ENCODE results near the gene LRMDA. TPM values are rescaled to one million over a fixed set of nuclear protein-coding genes. Genes with fewer than 3 reads are reported as not detected.

LRMDA gene
- polyA plus RNA-seq, 3 donors, result 39.8 to 59.6 (median 56.4) TPM

- peak; percentile 34 to 57 (median 38) for DNase-seq
- H3K9me3 Mint-ChIP-seq, result peaks cover 0 to 3% (median 0%) of the 10 kb centered on the region in 7 donors
- intact Hi-C loops (cut with micrococcal nuclease), result no loop called here
Measured at GRCh38 chr10:76306856-76307255, 875.4 kb downstream of the LRMDA start.

GRCh38 chr10:76309070-76309469 is 877.6 kb downstream of the LRMDA start:
- H3K4me1 Mint-ChIP-seq, result peaks cover 45% of the 10 kb centered on the region

More at GRCh38 chr10:76306856-76307255, 875.4 kb downstream of the LRMDA start:
- Histone ChIP-seq H3K27ac (ENCODE audit: low read depth in 1 of 2, low read length in 2 of 2) (peak overlapping the region in 1 of 2 donors; percentile 60), H3K4me1 (ENCODE audit: control insufficient read depth in 1 of 2, insufficient read depth in 2 of 2, low read length in 2 of 2) (peaks cover 35 to 38% of the 10 kb centered on the region in 2 donors), H4K20me1 (ENCODE audit: insufficient read depth, low read length) (no peaks in the 10 kb centered on the region), H3K4me2 (replicated peaks; ENCODE audit: extremely low read depth, low read length, poor library complexity, severe bottlenecking) (peak overlapping the region; percentile 40), H3K36me3 (replicated peaks in 1 of 2; ENCODE audit: control insufficient read depth in 1 of 2, insufficient read depth in 2 of 2, low read length in 2 of 2) (no peaks in the 10 kb centered on the region), H3K9me3 (replicated peaks in 1 of 2; ENCODE audit: control insufficient read depth in 1 of 2, insufficient read depth in 1 of 2, low read length in 2 of 2) (no peaks in the 10 kb centered on the region), H3K4me3 (replicated peaks in 1 of 3; ENCODE audit: low read depth in 2 of 3, low read length in 3 of 3) (peak overlapping the region in 1 of 3 experiments; percentile 7), H2AFZ (ENCODE audit: insufficient read depth, low read depth, low read length, poor library complexity, severe bottlenecking) (no peak overlapping the region), H3K79me2 (ENCODE audit: insufficient read depth, low read length) (no peaks in the 10 kb centered on the region), H3K9ac (ENCODE audit: insufficient read depth, low read length, poor library complexity, severe bottlenecking) (no peak overlapping the region), H3K27me3 (ENCODE audit: control insufficient read depth in 2 of 2, insufficient read depth in 2 of 2, low read length in 2 of 2) (no peaks in the 10 kb centered on the region)
- Mint-ChIP-seq H3K27me3 (ENCODE audit: low read depth in 3 of 3) (peaks cover 1 to 5% (median 1%) of the 10 kb centered on the region in 3 donors), H3K4me3 (peak overlapping the region in 1 of 2 donors; percentile 28), H3K36me3 (no peaks in the 10 kb centered on the region), H3K4me1 (peaks cover 46% of the 10 kb centered on the region), H3K27ac (peak overlapping the region; percentile 54 to 82 (median 72))
- TF ChIP-seq CTCF (IDR thresholded peaks at IDR 0.05), result no peak

More at GRCh38 chr10:76309070-76309469, 877.6 kb downstream of the LRMDA start:
- Histone ChIP-seq H3K27ac (ENCODE audit: low read depth in 1 of 2, low read length in 2 of 2) (no peak overlapping the region), H3K27me3 (ENCODE audit: control insufficient read depth in 2 of 2, insufficient read depth in 2 of 2, low read length in 2 of 2) (no peaks in the 10 kb centered on the region), H3K4me3 (replicated peaks in 1 of 3; ENCODE audit: low read depth in 2 of 3, low read length in 3 of 3) (no peak overlapping the region), H3K79me2 (ENCODE audit: insufficient read depth, low read length) (no peaks in the 10 kb centered on the region), H3K36me3 (replicated peaks in 1 of 2; ENCODE audit: control insufficient read depth in 1 of 2, insufficient read depth in 2 of 2, low read length in 2 of 2) (no peaks in the 10 kb centered on the region), H3K4me1 (ENCODE audit: control insufficient read depth in 1 of 2, insufficient read depth in 2 of 2, low read length in 2 of 2) (peaks cover 38 to 39% of the 10 kb centered on the region in 2 donors), H2AFZ (ENCODE audit: insufficient read depth, low read depth, low read length, poor library complexity, severe bottlenecking) (no peak overlapping the region), H3K9me3 (replicated peaks in 1 of 2; ENCODE audit: control insufficient read depth in 1 of 2, insufficient read depth in 1 of 2, low read length in 2 of 2) (no peaks in the 10 kb centered on the region), H3K4me2 (replicated peaks; ENCODE audit: extremely low read depth, low read length, poor library complexity, severe bottlenecking) (peak overlapping the region; percentile 30), H3K9ac (ENCODE audit: insufficient read depth, low read length, poor library complexity, severe bottlenecking) (no peak overlapping the region), H4K20me1 (ENCODE audit: insufficient read depth, low read length) (no peaks in the 10 kb centered on the region)
- TF ChIP-seq CTCF (IDR thresholded peaks at IDR 0.05), result no peak
- intact Hi-C loops (cut with micrococcal nuclease), result no loop called here
- peaks cover 1 to 5% (median 2%) of the 10 kb centered on the region in 3 donors for H3K27me3 Mint-ChIP-seq (ENCODE audit: low read depth in 3 of 3)
- DNase-seq, result peak in 2 of 3 donors; percentile 3 to 9
- 39% methylated on average over 7 of the region's 7 CpGs for WGBS (ENCODE audit: insufficient coverage)
- H3K36me3 Mint-ChIP-seq, result no peaks in the 10 kb centered on the region
- peak overlapping the region in 1 of 7 donors; percentile 6 for H3K27ac Mint-ChIP-seq
- H3K9me3 Mint-ChIP-seq, result peaks cover 0 to 3% (median 0%) of the 10 kb centered on the region in 7 donors
- H3K4me3 Mint-ChIP-seq, result peak overlapping the region in 1 of 2 donors; percentile 75

All from CD14-positive monocyte (primary cell).